ENCODE data around the gene NAV2.

GRCh38 chr11:19689281-19690000, 23.2 kb upstream of the NAV2 start:
- no peak for TF ChIP-seq EZH2 (optimal IDR thresholded peaks at IDR 0.05; ENCODE audit: low read depth, low read length)
- no peak for TF ChIP-seq CTCF (IDR thresholded peaks at IDR 0.05; ENCODE audit: low read length)
